ENCODE data around the gene EIF3L. TPM values are rescaled to one million over a fixed set of nuclear protein-coding genes. Genes with fewer than 3 reads are reported as not detected.

Gene EIF3L
- total and polyA plus RNA-seq, 9 of the 15 experiments (the other 6 are each of a cell fraction or from before 2014, with no cell fraction given), result 257 to 699 (median 368) TPM

- peak overlapping the region; percentile 79 to 80; a peak in 3 of 4 replicates for H3K9ac ChIP-seq (ENCODE audit: insufficient read depth in 1 of 2, low read depth in 2 of 2, low read length in 2 of 2)
- H3K79me2 ChIP-seq (ENCODE audit: control insufficient read depth, insufficient read depth, low read length), result peaks cover 17% of the 10 kb centered on the region
- H3K4me1 ChIP-seq (replicated peaks in 1 of 2; ENCODE audit: control insufficient read depth in 2 of 2, insufficient read depth in 2 of 2, low read length in 2 of 2), result peaks cover 32 to 51% of the 10 kb centered on the region in 2 experiments
- ChIA-PET CTCF (ENCODE audit: low intra/inter-chr PET ratio) (no interaction called here), POLR2A (interaction anchor here (0.7 kb wide), 1 partner anchor 380 kb away, joined by 3 read pairs; no protein-coding TSS in a partner anchor)
- no peaks in the 10 kb centered on the region for H3K9me1 ChIP-seq (ENCODE audit: control insufficient read depth, insufficient read depth, low read length)
- TF ChIP-seq LCOR (CRISPR knock-in tag; IDR thresholded peaks at IDR 0.05) (no peak), GATAD2A (IDR thresholded peaks at IDR 0.05) (no peak), HIVEP1 (CRISPR knock-in tag; IDR thresholded peaks at IDR 0.05) (no peak), ELK1 (CRISPR knock-in tag; IDR thresholded peaks at IDR 0.05) (no peak), HDAC8 (tag; IDR thresholded peaks at IDR 0.05) (no peak), ZNF644 (tag; IDR thresholded peaks at IDR 0.05; ENCODE audit: low read depth) (no peak), SRF (CRISPR knock-in tag; IDR thresholded peaks at IDR 0.05) (no peak), CXXC5 (CRISPR knock-in tag; IDR thresholded peaks at IDR 0.05) (no peak), ZNF274 (IDR thresholded peaks at IDR 0.05; ENCODE audit: borderline replicate concordance, low read depth, low read length) (no peak), ZNF280A (IDR thresholded peaks at IDR 0.05; ENCODE audit: low read depth, partially characterized antibody) (no peak), ZNF280B (CRISPR knock-in tag; IDR thresholded peaks at IDR 0.05) (no peak), NCOA4 (IDR thresholded peaks at IDR 0.05; ENCODE audit: partially characterized antibody) (no peak), ZNF324 (CRISPR knock-in tag; IDR thresholded peaks at IDR 0.05) (no peak), TEAD2 (tag; IDR thresholded peaks at IDR 0.05) (no peak), ZMIZ1 (IDR thresholded peaks at IDR 0.05; ENCODE audit: low read depth in 2 of 2, low read length in 2 of 2) (no peak)
- in situ Hi-C loops (cut with MboI), result no loop called here
- DNase-seq (ENCODE audit: extremely low read depth in 1 of 4, low spot score in 3 of 4) (no peak), FAIRE-seq (no peak), ATAC-seq (no peak)
- H4K20me1 ChIP-seq (replicated peaks; ENCODE audit: control insufficient read depth, insufficient read depth, low read length), result no peaks in the 10 kb centered on the region
- no peaks in the 10 kb centered on the region for H3K9me3 ChIP-seq (replicated peaks; ENCODE audit: control insufficient read depth, insufficient read depth, low read depth, low read length)
- peak overlapping the region; percentile 75 for H2AFZ ChIP-seq (ENCODE audit: low read depth, low read length)
- intact Hi-C loops (cut with micrococcal nuclease), result no loop called here
- no TSS peak for BruUV-seq (replicated peaks)
- no peaks in the 10 kb centered on the region for H3K27me3 ChIP-seq (ENCODE audit: control insufficient read depth in 2 of 2, insufficient read depth in 2 of 2, low read length in 2 of 2)
- H3K4me3 ChIP-seq, result no peak overlapping the region
- H3K27ac ChIP-seq (ENCODE audit: extremely low read depth, low read depth, low read length), result peak overlapping the region; percentile 83; the same call in 2 of the 3 replicates
- 33% methylated on average over 1 of the region's 29 CpGs for WGBS (ENCODE audit: insufficient coverage, low coverage, missing lambda C conversion rate)
- peak overlapping the region; percentile 73; the same call in 1 of the 2 replicates for H3K4me2 ChIP-seq (ENCODE audit: insufficient read depth, low read length)
- no peaks in the 10 kb centered on the region for H3K36me3 ChIP-seq (ENCODE audit: control insufficient read depth, insufficient read depth, low read length)
Measured at GRCh38 chr22:37804352-37804880, 44.8 kb upstream of the EIF3L start.

All from K562 (cell line).